Parathyroid adenoma (tissue), 2 donors: ENCODE results near the gene AZIN2.

Source experiments
- H2AFZ ChIP-seq: fragments of 300-600 bp; sonication (generic); one replicate; pipeline ENCODE4 v1.7.0; 2017; ENCODE audit warnings: antibody characterized with exemption, mild to moderate bottlenecking
- H3K27ac ChIP-seq: fragments of 300-600 bp; sonication (generic); one replicate; pipeline ENCODE4 v1.7.0; 2017
- H3K27me3 ChIP-seq: fragments of 300-600 bp; sonication (generic); one replicate; pipeline ENCODE4 v1.7.0; 2017; ENCODE audit warnings: low read length; ENCODE audit not compliant: control insufficient read depth, insufficient read depth
- H3K36me3 ChIP-seq: fragments of 300-600 bp; sonication (generic); one replicate; pipeline ENCODE4 v1.7.0; 2017; ENCODE audit warnings: low read length; ENCODE audit not compliant: control insufficient read depth, insufficient read depth
- H3K4me1 ChIP-seq: fragments of 300-600 bp; sonication (generic); one replicate; pipeline ENCODE4 v1.7.0; 2017; ENCODE audit warnings: control low read depth
- H3K4me2 ChIP-seq: fragments of 300-600 bp; sonication (generic); one replicate; pipeline ENCODE4 v1.7.0; 2017; ENCODE audit warnings: low read length
- H3K4me3 ChIP-seq: fragments of 300-600 bp; sonication (generic); one replicate; pipeline ENCODE4 v1.7.0; 2017; ENCODE audit warnings: low read depth, low read length
- H3K79me2 ChIP-seq: fragments of 300-600 bp; sonication (generic); one replicate; pipeline ENCODE4 v1.7.0; 2017; ENCODE audit warnings: control low read depth
- H3K9ac ChIP-seq: fragments of 300-600 bp; sonication (generic); one replicate; pipeline ENCODE4 v1.7.0; 2017; ENCODE audit warnings: mild to moderate bottlenecking
- H3K9me3 ChIP-seq: fragments of 300-600 bp; sonication (generic); one replicate; pipeline ENCODE4 v1.7.0; 2017; ENCODE audit warnings: low read length; ENCODE audit not compliant: control insufficient read depth
- CTCF ChIP-seq: fragments of 300-600 bp; sonication (generic); IDR thresholded peaks from one replicate; pipeline ENCODE4 v1.7.0; 2017; ENCODE audit warnings: antibody characterized with exemption, mild to moderate bottlenecking
- donor health status: primary hyperparathyroidism.

AZIN2 gene

GRCh38 chr1:33047839-33048305 is 33.1 kb upstream of the AZIN2 start:
- TF ChIP-seq CTCF: no peak
- H3K4me3 ChIP-seq: no peak overlapping the region
- H3K4me1 ChIP-seq: no peaks in the 10 kb centered on the region
- H3K4me2 ChIP-seq: no peak overlapping the region
- H3K79me2 ChIP-seq: no peaks in the 10 kb centered on the region
- H3K36me3 ChIP-seq: no peaks in the 10 kb centered on the region
- no peaks in the 10 kb centered on the region for H3K9me3 ChIP-seq
- H3K27me3 ChIP-seq: no peaks in the 10 kb centered on the region
- H3K9ac ChIP-seq: no peak overlapping the region
- no peak overlapping the region for H3K27ac ChIP-seq
- H2AFZ ChIP-seq: no peak overlapping the region

GRCh38 chr1:33048426-33048825 is 32.5 kb upstream of the AZIN2 start:
- Histone ChIP-seq H3K4me1 (no peaks in the 10 kb centered on the region), H3K36me3 (no peaks in the 10 kb centered on the region), H3K9me3 (no peaks in the 10 kb centered on the region), H3K27me3 (no peaks in the 10 kb centered on the region), H3K9ac (no peak overlapping the region), H3K4me3 (no peak overlapping the region), H3K79me2 (no peaks in the 10 kb centered on the region), H3K27ac (no peak overlapping the region), H3K4me2 (no peak overlapping the region), H2AFZ (no peak overlapping the region)
- TF ChIP-seq CTCF: no peak

DNA sequence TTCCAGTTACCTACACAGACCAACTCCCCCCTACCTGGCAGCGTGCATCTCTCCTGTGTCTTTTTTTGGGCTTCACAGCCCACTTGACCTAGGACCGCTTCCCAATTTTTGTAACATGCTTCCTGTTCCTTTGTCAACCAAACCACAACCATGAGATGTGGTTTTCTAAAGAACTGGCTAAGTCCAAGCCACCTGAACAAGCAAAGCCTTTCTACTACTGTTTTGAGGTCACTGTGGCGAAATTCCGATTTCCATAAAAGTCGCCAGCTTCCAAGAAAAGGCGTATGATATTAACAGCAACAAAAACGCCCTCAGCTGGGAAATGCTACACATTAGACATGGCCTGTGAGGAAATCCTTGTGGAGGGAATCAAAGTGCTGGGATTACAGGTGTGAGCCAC is 31.6 kb upstream of the AZIN2 start:
- Histone ChIP-seq H3K4me1 (no peaks in the 10 kb centered on the region), H3K4me3 (no peak overlapping the region), H3K79me2 (no peaks in the 10 kb centered on the region), H3K9ac (no peak overlapping the region), H3K4me2 (no peak overlapping the region), H3K9me3 (no peaks in the 10 kb centered on the region), H3K27me3 (no peaks in the 10 kb centered on the region), H3K36me3 (no peaks in the 10 kb centered on the region), H2AFZ (no peak overlapping the region), H3K27ac (no peak overlapping the region)
- no peak for TF ChIP-seq CTCF

DNA sequence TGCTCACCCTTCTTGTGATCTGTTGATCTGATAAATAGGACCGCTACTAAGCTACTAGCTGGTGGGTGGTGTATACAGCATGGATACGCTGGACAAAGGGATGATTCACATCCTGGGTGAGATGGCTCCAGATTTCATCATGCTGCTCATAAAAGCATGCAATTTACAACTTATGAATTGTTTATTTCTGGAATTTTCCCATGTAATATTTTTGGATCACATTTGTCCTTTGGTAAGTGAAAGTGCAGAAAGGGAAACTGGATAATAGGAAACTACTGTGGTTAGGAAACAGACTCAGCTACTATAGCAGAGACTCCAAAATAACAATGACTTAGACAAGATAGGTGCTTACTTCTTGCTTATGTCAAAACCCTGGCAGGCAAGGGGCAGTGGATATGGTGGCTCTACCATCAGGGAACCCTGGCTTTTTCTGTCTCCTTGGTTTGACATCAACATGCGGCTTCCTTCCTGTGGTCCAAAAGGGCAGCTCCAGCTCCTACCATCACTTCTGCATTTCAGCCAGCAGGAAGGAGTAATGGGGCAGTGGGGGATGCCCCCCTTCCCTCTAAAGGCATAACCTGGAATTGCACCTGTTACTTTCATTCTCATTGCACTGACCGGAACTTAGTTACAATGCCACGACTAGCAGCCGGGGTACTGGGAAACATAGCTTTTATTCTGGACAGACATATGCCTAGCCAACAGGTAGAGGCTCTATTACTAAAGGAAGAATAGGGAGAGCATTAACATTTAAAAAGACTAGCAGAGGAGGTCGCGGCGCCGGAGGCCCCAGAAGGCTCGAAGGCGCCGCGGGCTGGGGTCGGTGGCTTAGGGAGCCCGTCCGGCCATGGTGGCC is 30.5 kb upstream of the AZIN2 start:
- H3K36me3 ChIP-seq: no peaks in the 10 kb centered on the region
- no peaks in the 10 kb centered on the region for H3K27me3 ChIP-seq
- no peak for TF ChIP-seq CTCF
- no peak overlapping the region for H3K27ac ChIP-seq
- peaks cover 2% of the 10 kb centered on the region for H3K4me1 ChIP-seq
- no peak overlapping the region for H3K4me3 ChIP-seq
- H3K9ac ChIP-seq: no peak overlapping the region
- no peaks in the 10 kb centered on the region for H3K79me2 ChIP-seq
- H3K4me2 ChIP-seq: no peak overlapping the region
- no peak overlapping the region for H2AFZ ChIP-seq
- H3K9me3 ChIP-seq: no peaks in the 10 kb centered on the region
